Left lung (tissue), 10 donors: Measurements from ENCODE around the gene MID2. TPM values are rescaled to one million over a fixed set of nuclear protein-coding genes. Genes with fewer than 3 reads are reported as not detected.

Source experiments
- ATAC-seq: fragments of 200-7000 bp; cut with Tn5 transposase; one replicate; pipeline ENCODE4 v1.9.1; 2020; ENCODE audit warnings: moderate library complexity
- DNase-seq, 4 donors: peaks; one replicate each; pipeline ENCODE4 v3.0.0-alpha.2; 2013 to 2020
- H3K27ac ChIP-seq, 2 donors: fragments of 200-600 bp; sonication (generic) in 1 of 2; one replicate each; pipeline versions ENCODE4 v1.5.0 to v1.8.0; 2020 to 2021
- H3K27me3 ChIP-seq, 2 donors: fragments of 200-600 bp; sonication (generic) in 1 of 2; one replicate each; pipeline versions ENCODE4 v1.5.0 to v1.8.0; 2020 to 2021
- H3K36me3 ChIP-seq, 2 donors: fragments of 200-600 bp; sonication (generic) in 1 of 2; one replicate each; pipeline versions ENCODE4 v1.5.0 to v1.8.0; 2020 to 2021
- H3K4me1 ChIP-seq, 2 donors: fragments of 200-600 bp; one replicate each; pipeline ENCODE4 v1.8.0; 2021
- H3K4me3 ChIP-seq, 2 donors: fragments of 200-600 bp; sonication (generic) in 1 of 2; one replicate each; pipeline versions ENCODE4 v1.5.0 to v1.8.0; 2020 to 2021; ENCODE audit warnings: mild to moderate bottlenecking in 1 of 2
- H3K9me3 ChIP-seq, 2 donors: fragments of 200-600 bp; sonication (generic) in 1 of 2; one replicate each; pipeline versions ENCODE4 v1.5.0 to v1.8.0; 2020 to 2021
- intact Hi-C, 2 donors: fragments of 100-400 bp; cut with DNase I; formaldehyde crosslinking; loops; one replicate each; pipeline versions ENCODE4 v1.11.2 to v1.14.2; 2022
- polyA plus RNA-seq, 6 donors: library from polyadenylated mRNA; unstranded; fragments of 120-200 nt; gene quantifications; one replicate each; pipeline ENCODE4 v1.2.1, GENCODE V29; 2013; ENCODE audit not compliant: insufficient read length in 6 of 6
- total RNA-seq, 2 donors: library from RNA; stranded (reverse); fragmentation: NEBNext Ultra II Directional; extraction: Animal tissue kit (Norgen Biotek cat#: 25700); gene quantifications; one replicate each; pipeline ENCODE4 v1.2.1, GENCODE V29; 2021
- TF ChIP-seq, protein P1 (sequence below), 2 donors: fragments of 200-600 bp; sonication (generic) in 1 of 2; IDR thresholded peaks; one replicate each; pipeline versions ENCODE4 v1.5.0 to v1.8.0; 2021; ENCODE audit warnings: antibody characterized with exemption in 2 of 2
- donor health status: DM: no; HTN: yes; CAD: no.
- donor health status: DM: no; HTN: no; CAD: no.

The MID2 gene
- total and polyA plus RNA-seq, 8 donors: 17.4 to 24.1 (median 20.9) TPM

DNA sequence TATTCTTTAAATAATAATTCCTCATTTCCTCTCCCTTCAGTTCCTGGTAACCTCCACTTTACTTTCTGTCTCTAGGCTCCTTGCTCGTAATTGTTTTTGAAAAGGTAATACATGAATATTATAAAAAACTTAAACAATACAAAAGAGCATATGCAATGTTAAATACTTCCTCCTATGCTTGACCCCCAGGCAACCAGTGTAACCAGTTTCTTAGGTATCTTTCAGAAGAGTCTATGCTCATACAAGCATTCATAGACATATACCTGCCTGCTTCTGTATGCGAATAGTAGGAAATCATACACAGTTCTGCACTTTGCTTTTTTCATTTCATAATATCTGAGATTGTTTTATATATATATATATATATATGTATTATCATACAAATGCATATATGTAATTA, 2.6 kb upstream of the MID2 start:
- no peak for DNase-seq
- Histone ChIP-seq H3K36me3 (no peaks in the 10 kb centered on the region), H3K27me3 (peaks cover 6 to 28% of the 10 kb centered on the region in 2 donors), H3K9me3 (peaks cover 0 to 8% of the 10 kb centered on the region in 2 donors), H3K4me1 (no peaks in the 10 kb centered on the region), H3K27ac (no peak overlapping the region), H3K4me3 (no peak overlapping the region)
- no peak for ATAC-seq
- intact Hi-C loops: no loop called here
- TF ChIP-seq, protein P1, sequence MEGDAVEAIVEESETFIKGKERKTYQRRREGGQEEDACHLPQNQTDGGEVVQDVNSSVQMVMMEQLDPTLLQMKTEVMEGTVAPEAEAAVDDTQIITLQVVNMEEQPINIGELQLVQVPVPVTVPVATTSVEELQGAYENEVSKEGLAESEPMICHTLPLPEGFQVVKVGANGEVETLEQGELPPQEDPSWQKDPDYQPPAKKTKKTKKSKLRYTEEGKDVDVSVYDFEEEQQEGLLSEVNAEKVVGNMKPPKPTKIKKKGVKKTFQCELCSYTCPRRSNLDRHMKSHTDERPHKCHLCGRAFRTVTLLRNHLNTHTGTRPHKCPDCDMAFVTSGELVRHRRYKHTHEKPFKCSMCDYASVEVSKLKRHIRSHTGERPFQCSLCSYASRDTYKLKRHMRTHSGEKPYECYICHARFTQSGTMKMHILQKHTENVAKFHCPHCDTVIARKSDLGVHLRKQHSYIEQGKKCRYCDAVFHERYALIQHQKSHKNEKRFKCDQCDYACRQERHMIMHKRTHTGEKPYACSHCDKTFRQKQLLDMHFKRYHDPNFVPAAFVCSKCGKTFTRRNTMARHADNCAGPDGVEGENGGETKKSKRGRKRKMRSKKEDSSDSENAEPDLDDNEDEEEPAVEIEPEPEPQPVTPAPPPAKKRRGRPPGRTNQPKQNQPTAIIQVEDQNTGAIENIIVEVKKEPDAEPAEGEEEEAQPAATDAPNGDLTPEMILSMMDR (IDR thresholded peaks at IDR 0.05): no peak

DNA sequence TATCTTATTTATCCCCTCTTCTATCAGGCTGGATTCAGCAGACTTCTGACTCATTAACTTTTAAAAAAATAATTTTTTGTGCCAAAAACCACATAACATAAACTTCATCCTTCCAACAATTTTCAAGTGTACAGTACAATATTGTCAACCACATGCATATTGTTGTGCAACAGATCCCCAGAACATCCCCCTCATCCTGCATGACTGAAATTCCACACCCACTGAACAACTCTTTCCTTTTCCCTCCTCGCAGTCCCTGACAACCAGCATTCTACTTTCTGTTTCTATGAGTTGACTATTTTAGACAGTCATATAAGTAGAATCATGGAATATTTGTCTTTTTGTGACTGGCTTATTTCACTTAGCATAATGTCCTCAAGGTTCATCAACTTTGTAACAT, 2.2 kb upstream of the MID2 start:
- Histone ChIP-seq H3K27ac (peak overlapping the region in 1 of 2 donors; percentile 18), H3K4me1 (no peaks in the 10 kb centered on the region), H3K36me3 (no peaks in the 10 kb centered on the region), H3K9me3 (peaks cover 0 to 8% of the 10 kb centered on the region in 2 donors), H3K4me3 (no peak overlapping the region), H3K27me3 (peaks cover 6 to 28% of the 10 kb centered on the region in 2 donors)
- TF ChIP-seq, protein P1 (IDR thresholded peaks at IDR 0.05): no peak
- DNase-seq (peak in 1 of 4 donors; percentile 54), ATAC-seq (no peak)
- intact Hi-C loops: no loop called here

DNA sequence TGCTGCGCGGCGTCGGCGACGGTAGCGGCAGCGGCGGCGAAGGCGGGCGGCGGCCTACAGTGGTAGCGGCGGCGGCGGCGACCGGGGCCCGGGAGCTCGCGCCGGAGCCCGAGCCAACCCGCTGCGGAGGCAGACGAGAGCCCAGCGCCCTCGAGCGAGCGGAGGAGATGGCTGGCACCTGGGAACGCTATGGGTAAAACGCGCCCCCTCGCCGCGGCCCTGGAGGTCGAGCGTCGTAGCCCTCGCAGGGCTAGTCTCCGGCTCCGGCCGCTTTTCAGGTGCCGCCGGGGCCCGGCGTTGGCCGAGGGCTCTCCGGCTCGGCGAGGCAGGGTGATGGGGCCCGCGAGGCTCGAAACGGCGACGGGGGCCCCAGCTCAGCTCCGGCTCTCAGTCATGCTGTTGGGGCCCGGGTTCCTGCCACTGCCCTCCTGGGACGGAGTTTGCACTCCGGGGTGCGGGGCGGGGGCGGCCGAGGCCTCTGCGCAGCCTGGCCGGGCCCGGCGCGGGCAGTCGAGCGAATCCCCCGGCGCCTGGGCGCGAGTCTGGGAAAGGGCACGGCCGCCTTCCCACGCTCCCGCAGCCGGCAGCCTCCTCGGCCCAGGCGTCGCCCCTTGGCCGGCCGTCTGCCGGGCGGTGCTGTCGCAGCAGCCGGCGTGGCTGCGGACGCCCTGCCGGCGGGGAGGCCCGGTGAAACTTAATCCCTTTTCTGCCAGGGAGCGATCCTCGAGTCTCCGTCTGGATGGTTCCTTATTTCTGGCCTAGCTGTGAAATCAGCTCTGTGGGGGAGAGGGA, 768 bp downstream of the MID2 start:
- peak; percentile 68 for ATAC-seq
- peaks cover 6 to 28% of the 10 kb centered on the region in 2 donors for H3K27me3 ChIP-seq
- peak overlapping the region; percentile 28 to 45 for H3K4me3 ChIP-seq
- intact Hi-C loops: no loop called here
- H3K27ac ChIP-seq: peak overlapping the region; percentile 84 to 93
- DNase-seq: peak in 3 of 4 donors; percentile 44 to 77 (median 56)
- no peaks in the 10 kb centered on the region for H3K36me3 ChIP-seq
- H3K9me3 ChIP-seq: no peaks in the 10 kb centered on the region
- TF ChIP-seq, protein P1 (IDR thresholded peaks at IDR 0.05): no peak
- no peaks in the 10 kb centered on the region for H3K4me1 ChIP-seq

DNA sequence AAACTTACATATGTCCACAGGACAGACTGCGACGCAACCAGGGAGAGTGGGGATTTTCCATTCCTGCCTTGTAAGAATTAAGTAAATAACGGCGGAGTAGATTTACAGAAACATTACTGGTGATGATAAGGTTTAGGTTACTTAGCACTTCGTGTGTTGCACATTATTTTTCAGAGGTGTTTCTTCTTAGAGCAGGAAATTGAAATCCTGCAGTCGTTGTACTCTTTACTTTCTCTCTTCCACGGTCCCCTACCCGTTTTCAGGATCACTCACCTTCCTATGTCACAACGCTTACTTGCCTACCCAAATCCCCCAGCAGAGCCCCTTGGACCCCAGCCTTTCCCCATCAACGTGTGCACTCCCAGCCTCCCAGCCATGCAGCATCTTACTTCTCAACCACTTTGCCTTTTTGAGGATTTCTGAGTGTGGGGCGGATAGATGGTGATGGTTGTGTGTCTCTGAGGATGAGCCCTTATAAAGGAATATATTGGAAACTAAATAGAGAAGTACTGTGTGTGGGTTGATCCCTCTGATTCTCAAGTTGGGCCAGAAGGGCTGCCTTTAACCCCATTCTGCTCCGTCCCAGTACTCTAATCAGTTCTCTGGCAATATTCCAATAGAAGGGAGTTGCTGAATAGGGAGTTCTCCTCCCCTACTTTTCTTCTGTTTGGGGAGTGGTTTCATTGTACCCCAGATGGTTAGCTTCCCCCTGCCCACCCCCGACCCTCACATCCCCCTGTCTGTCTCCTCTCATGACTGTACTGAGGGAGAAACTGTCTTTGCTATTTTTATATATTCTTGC, 1.6 kb downstream of the MID2 start:
- TF ChIP-seq, protein P1 (IDR thresholded peaks at IDR 0.05): no peak
- ATAC-seq: no peak
- Histone ChIP-seq H3K4me3 (peak overlapping the region; percentile 28 to 45), H3K4me1 (no peaks in the 10 kb centered on the region), H3K9me3 (no peaks in the 10 kb centered on the region), H3K27ac (peak overlapping the region; percentile 84 to 93), H3K36me3 (no peaks in the 10 kb centered on the region), H3K27me3 (peaks cover 6 to 28% of the 10 kb centered on the region in 2 donors)
- DNase-seq: no peak
- intact Hi-C loops: no loop called here

DNA sequence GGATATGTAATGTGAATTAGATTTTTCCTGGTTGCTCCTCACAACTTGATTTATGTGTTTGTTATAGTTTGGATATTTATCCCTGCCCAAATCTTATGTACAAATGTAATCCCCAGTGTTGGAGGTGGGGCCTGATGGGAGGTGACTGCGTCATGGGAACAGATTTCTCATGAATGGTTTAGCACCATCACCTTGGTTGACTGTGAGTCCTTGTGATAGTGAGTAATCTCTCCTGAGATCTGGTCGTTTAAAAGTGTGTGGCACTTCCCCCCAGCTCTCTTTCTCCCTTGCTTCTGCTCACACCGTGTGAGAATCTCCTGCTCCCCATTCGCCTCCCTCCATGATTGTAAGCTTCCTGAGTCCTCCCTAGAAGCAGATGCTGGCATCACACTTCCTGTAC, 2.2 kb downstream of the MID2 start:
- Histone ChIP-seq H3K27ac (no peak overlapping the region), H3K9me3 (no peaks in the 10 kb centered on the region), H3K4me3 (no peak overlapping the region), H3K36me3 (no peaks in the 10 kb centered on the region), H3K4me1 (no peaks in the 10 kb centered on the region), H3K27me3 (peaks cover 6 to 28% of the 10 kb centered on the region in 2 donors)
- no peak for ATAC-seq
- TF ChIP-seq, protein P1 (IDR thresholded peaks at IDR 0.05): no peak
- intact Hi-C loops: no loop called here
- no peak for DNase-seq
